Esophagus mucosa (tissue), 1 donor: Measurements from ENCODE around the gene SPEM3. TPM values are rescaled to one million over a fixed set of nuclear protein-coding genes. Genes with fewer than 3 reads are reported as not detected.
A peak's percentile ranks its signal among the peaks of the same experiment; 100 is the strongest.
"Not testable (repeated sequence)": the region's sequence is repeated elsewhere in the genome, so short reads cannot be mapped to it uniquely, and the experiment has no call there.

Experiments used
- ATAC-seq: fragments of 200-7000 bp; cut with Tn5 transposase; one replicate; pipeline ENCODE4 v1.9.1; 2020
- total RNA-seq: library from RNA; stranded (reverse); gene quantifications from one replicate; pipeline ENCODE4 v1.2.4, GENCODE V29; 2023
- donor health status: DM: yes; HTN: yes; CAD: no.

Gene SPEM3
- total RNA-seq, 1 donor from 2014 or later = not detected

DNA sequence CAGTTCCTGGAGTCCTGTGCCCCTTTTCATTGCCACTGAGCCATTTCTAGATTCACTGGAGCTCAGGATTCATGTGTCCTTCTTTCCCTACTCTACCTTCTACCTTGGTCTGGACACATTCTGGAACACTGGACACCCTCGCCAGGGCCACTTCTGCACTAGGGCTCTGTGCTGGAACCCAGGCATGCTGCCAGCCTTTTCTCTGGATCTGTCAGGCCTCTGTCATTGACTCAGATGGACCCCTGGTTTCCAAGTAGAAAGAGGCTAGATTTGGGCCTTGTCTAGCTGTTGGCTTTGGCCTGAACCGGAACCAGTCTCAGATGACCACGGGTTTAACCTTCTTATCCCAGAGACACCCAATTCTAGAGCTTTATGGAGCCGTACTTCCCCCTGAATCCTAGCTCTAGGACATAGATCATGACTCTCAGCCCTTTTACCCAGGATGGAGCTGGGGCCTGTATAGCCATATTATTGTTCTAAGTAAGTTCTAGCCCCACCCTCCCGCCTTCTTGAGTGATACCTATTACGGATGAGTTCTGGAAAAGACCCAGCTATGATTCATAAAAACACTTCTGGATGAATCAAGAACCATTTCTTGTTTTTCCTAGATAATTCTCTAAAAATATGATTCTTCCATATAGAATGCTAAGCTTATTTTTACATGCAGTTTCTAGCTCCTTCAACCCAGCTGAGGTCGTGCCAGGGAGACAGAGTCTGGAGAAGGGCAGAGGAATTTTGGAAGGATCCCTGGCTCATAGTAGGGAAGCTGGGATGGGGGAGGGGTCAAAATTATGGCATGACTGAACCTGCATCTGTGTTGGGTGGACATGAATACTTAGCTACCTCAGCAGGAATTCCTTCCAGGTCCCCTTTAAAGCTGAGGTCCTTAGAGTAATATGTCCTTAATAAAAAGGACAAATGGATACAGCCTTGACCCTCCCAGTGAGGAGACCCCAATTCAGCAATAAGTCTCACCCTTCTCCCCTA is 15.1 kb downstream of the SPEM3 start:
- peak; percentile 41 for ATAC-seq

DNA sequence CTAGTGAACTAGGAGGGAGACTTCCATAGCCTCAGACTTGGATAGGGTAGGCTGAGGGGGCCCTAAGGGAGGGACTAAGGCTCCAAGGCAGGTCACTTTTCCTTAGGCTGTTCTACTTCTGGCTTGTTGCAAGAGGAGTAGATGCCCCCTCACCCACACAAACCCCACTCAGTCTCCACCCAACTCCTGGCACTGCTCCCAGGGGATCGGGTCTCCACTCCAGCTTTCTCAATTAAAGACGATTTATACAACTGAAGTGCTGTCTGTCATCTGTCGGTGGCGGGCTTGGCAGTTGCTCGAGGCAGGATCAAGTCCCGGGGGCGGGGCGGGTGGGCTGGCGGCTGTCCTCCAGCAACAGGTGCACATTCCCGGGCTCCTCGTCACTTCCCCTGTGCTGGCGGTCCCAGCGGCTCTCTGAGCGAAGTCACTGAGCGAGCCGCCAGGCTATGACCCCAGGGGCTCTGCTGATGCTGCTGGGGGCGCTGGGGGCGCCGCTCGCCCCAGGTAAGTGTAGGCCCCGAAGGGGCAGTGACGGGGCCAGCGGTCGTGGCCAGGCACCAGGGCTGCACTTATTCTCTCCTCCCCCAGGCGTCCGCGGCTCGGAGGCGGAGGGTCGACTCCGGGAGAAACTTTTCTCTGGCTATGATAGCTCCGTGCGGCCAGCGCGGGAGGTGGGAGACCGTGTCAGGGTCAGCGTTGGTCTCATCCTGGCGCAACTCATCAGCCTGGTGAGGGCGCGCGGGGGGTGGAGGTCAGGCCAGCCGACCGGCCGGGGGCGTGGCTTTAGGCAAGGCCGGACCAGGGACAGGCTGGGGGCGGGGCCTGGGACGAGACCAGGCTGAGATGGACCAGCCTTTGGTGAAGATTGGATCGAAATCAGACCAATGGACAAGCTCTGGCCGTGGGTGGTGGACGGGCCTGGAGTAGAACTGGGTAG is 16.3 kb downstream of the SPEM3 start, which contains the start of gene CHRNB1:
TSS of gene CHRNB1 (plus strand) at position 380 of the 937 bp plus-strand sequence. CDS start at position 447, 67 bp downstream.
- peak; percentile 19 for ATAC-seq

GRCh38 chr17:7445619-7445968 is 16.9 kb downstream of the SPEM3 start:
- ATAC-seq = peak; percentile 30

GRCh38 chr17:7448461-7448860 is 19.8 kb downstream of the SPEM3 start:
- no peak for ATAC-seq

- ATAC-seq = no peak
Observed at GRCh38 chr17:7459961-7460545, 31.4 kb downstream of the SPEM3 start.

GRCh38 chr17:7460850-7461660 is 32.4 kb downstream of the SPEM3 start:
- ATAC-seq = peak; percentile 36

- peak; percentile 3 for ATAC-seq
Observed at GRCh38 chr17:7462474-7463371, 34.1 kb downstream of the SPEM3 start.

DNA sequence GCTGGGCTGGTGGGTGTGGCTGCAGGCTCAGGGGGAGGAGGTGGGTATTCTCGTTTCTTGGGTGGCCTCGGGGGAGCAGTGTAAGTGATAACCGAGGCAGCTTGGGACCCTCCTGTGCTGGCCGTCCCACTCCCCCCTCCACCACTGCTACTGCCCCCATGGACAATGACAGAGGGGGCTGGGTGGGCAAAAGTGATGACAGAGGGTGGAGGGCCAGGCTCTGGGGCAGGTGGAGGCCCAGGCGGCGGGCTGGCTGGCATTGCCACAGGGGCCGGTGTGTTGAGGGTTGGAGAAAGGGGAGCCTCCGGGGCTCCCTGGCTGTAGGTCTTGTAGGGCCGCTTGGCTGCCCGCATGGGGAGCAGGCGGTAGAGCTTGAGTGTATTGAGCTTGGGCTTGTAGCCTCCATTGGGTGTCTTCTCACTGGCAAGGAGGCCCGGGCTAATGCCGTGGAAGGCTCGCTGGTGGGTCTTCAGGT is 34.8 kb downstream of the SPEM3 start:
- no peak for ATAC-seq

DNA sequence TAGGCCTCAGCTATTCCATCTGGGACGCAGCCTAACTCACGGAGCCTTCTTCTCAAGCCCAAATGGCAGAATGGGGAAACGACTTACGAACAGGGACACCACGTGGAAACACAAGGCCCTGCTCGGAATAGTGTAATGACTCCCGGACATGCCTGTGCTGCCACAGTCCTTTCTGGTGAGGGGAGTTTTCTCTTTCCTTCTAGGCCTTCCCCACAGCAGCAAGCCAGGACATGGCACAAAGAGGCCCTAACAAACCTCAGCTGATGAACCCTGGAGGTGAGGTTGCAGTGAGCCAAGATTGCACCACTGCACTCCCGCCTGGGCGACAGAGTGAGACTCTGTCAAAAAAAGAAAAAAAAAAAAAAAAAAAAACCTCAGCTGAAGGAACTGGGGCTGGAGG is 35.4 kb downstream of the SPEM3 start:
- ATAC-seq = peak; percentile 62

DNA sequence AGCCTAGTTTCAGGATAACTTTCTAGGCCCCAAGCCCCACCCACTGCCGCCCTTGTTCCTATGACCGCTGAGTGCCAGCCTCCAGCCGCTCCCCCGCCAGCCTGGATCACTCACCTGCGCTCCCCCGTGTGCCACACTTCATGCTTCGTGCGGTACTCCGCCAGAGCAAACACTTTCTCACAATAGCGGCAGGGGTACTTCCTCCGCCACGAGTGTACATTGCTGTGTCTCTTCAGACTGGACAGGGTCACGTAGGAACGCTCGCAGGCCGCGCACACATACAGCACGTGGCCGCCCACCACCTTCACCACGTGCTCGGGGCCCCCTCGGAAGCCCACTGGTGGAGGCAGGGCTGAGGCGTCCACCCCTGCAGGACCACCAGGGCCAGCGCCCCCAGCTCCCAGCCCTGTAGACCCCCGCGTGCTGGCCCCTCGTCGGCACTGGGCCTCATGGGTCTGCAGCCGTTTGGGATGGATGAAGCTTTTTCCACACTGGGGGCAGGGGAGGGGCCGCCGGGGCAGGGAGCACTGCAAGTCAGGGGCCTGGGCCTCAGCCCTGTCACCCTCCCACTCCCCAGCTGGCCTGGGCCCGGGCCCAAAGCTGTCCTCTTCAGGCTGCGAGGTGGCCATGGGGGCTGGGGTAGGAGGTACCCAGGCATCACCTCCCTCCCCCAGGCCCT is 37.1 kb downstream of the SPEM3 start:
- no peak for ATAC-seq

DNA sequence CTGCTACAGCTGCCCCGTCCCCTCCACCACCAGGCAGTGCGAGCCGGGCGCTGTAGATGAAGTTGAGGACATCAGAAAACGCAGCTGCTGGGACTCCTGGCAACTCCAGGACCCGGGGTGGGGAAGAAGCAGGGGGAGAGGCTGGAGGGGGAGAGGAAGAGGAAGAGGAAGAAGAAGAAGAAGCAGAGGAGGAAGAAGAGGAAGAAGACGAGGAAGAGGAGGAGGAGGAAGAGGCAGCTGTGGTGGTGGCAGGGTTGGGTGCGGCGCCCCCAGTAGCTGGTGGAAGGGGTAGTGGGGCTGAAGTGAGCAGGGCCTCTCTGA is 37.6 kb downstream of the SPEM3 start:
- no peak for ATAC-seq

DNA sequence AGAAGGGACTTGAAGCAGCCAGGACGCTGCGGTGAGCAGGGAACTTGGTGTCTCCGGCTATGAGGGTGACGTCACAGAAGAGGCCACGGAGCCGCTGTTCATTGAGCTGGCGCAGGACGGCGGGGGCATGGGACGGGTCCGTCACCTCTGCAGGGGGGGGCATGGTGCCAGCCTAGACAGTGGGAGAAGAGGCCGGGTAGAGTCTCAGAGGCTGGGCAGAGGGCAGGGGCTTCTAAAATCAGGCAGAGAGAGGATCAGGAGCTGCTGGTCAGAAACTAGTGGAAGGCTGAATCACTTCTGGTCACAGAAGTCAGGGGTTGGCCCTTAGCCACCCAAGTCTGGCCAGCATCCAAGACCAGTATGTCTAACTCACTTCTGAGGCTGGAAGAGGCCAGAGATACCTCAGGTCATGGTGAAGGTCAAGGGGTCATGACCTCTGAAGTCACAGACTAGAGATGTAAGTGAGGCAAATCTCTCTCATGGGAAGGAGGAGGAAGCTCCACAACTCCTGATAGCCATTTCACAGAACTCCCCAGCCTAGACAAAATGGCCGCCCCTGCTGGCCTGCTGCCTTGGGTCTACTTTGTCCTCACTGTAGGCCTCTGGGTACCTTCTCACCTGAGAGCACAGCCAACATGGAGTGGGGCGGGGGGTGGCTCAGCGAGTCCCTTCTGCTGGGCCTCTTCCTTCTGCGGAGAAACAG is 38.1 kb downstream of the SPEM3 start:
- no peak for ATAC-seq

- ATAC-seq = no peak
Observed at GRCh38 chr17:7467498-7467897, 38.8 kb downstream of the SPEM3 start.

- ATAC-seq = no peak
Observed at GRCh38 chr17:7468290-7468689, 39.6 kb downstream of the SPEM3 start.

GRCh38 chr17:7468804-7469389 is 40.2 kb downstream of the SPEM3 start:
- no peak for ATAC-seq

- ATAC-seq = not testable (repeated sequence)
Observed at GRCh38 chr17:7469843-7470242, 41.2 kb downstream of the SPEM3 start.

- ATAC-seq = not testable (repeated sequence)
Observed at GRCh38 chr17:7470457-7470973, 41.9 kb downstream of the SPEM3 start.

DNA sequence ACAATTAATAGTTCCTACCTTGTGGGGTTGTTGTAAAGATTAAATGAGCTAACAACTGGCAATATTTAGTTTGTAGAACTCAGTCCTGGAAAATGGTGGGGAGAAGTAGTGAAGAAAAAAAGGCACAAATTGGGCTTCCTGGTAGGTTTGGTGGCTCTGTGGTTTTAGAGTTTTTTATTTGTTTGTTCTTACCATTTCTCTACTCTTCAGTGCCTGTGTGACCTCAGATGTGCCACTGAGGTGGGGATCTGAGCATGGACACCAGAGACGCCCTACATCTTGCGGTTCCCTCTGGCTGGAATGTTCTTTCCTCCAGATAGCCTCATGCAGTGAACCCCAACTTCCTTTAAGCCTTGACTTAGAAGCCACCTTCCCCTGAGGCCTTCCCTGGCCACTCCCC is 43.1 kb downstream of the SPEM3 start:
- no peak for ATAC-seq

GRCh38 chr17:7474767-7475166 is 46.1 kb downstream of the SPEM3 start:
- not testable (repeated sequence) for ATAC-seq
